Measurements from ENCODE around the gene POC1A. TPM values are rescaled to one million over a fixed set of nuclear protein-coding genes. Genes with fewer than 3 reads are reported as not detected.

The POC1A gene
- total RNA-seq, 1 experiment from 2014 or later = 29.0 TPM

- Histone ChIP-seq H3K14ac (ENCODE audit: insufficient read depth, low read length) (no peak overlapping the region), H2BK12ac (ENCODE audit: insufficient read length, low read depth, low read length) (no peak overlapping the region), H2AFZ (ENCODE audit: low read length) (no peak overlapping the region), H4K20me1 (ENCODE audit: control insufficient read depth, insufficient read depth, insufficient read length) (no peaks in the 10 kb centered on the region), H2BK15ac (ENCODE audit: low read depth, low read length) (no peak overlapping the region), H3K23ac (ENCODE audit: insufficient read length, low read depth, low read length) (no peak overlapping the region), H2AK5ac (ENCODE audit: insufficient read length, low read length) (no peak overlapping the region), H4K8ac (replicated peaks; ENCODE audit: insufficient read length, low read depth, low read length) (no peak overlapping the region), H3K27ac (ENCODE audit: insufficient read length, low read depth, low read length) (no peak overlapping the region), H3K79me1 (ENCODE audit: insufficient read depth, low read depth, low read length, poor library complexity, severe bottlenecking) (no peaks in the 10 kb centered on the region), H3K79me2 (ENCODE audit: insufficient read depth, low read length) (no peaks in the 10 kb centered on the region), H3K23me2 (ENCODE audit: insufficient read length, low read depth, low read length, poor library complexity, severe bottlenecking) (no peaks in the 10 kb centered on the region), H3K18ac (ENCODE audit: insufficient read length, low read depth, low read length) (no peak overlapping the region), H3T11ph (ENCODE audit: low read length) (no peak overlapping the region), H3K9ac (ENCODE audit: extremely low read depth, insufficient read length, low read length) (no peak overlapping the region), H4K91ac (ENCODE audit: insufficient read length, low read depth, low read length) (no peak overlapping the region), H3K4me1 (ENCODE audit: insufficient read depth, low read length) (no peaks in the 10 kb centered on the region), H3K9me3 (ENCODE audit: control insufficient read depth, low read depth, low read length) (no peaks in the 10 kb centered on the region), H2BK120ac (ENCODE audit: low read depth, low read length, poor library complexity, severe bottlenecking) (no peak overlapping the region), H2BK20ac (ENCODE audit: low read depth, low read length, poor library complexity, severe bottlenecking) (no peak overlapping the region), H4K5ac (ENCODE audit: insufficient read length, low read depth, low read length) (no peak overlapping the region), H3K56ac (ENCODE audit: insufficient read length, low read depth, low read length) (no peak overlapping the region), H2BK5ac (ENCODE audit: insufficient read length, low read length) (no peak overlapping the region), H3K4ac (ENCODE audit: low read depth, low read length) (no peak overlapping the region), H3K4me2 (ENCODE audit: insufficient read depth, insufficient read length, low read length) (no peak overlapping the region), H3K27me3 (ENCODE audit: insufficient read depth, low read length) (no peaks in the 10 kb centered on the region)
- Mint-ChIP-seq H3K4me3 (no peak overlapping the region), H3K27ac (no peak overlapping the region), H3K36me3 (ENCODE audit: insufficient read depth in 1 of 3, low read depth in 3 of 3) (peaks cover 22 to 52% (median 47%) of the 10 kb centered on the region in 3 experiments; a peak in 6 of 7 replicates), H3K27me3 (ENCODE audit: low read depth) (no peaks in the 10 kb centered on the region), H3K9me3 (peaks cover 3 to 8% of the 10 kb centered on the region in 2 experiments; a peak in 3 of 5 replicates), H3K4me1 (no peaks in the 10 kb centered on the region)
- no CpG with 5 or more reads among the region's 2 CpGs for whole genome bisulfite sequencing (ENCODE audit: extremely low coverage, insufficient read length, low lambda C conversion rate)
- no peak for TF ChIP-seq CTCF (conservative IDR thresholded peaks at IDR 0.05)
- DNase-seq = no peak
These were observed 56.2 kb downstream of the POC1A start for GRCh38 chr3:52097851-52098507.

All from H9 (cell line).